Ramos (cell line): ENCODE measurements around the gene PHAF1.

ENCODE experiments used
- in situ Hi-C: fragments of 300-500 bp; cut with MboI; formaldehyde crosslinking; loops from one replicate; pipeline ENCODE4 v1.14.3; 2022; ENCODE audit warnings: low sequenced_read_pairs; ENCODE audit not compliant: unreplicated experiment

The PHAF1 gene

GRCh38 chr16:67145746-67146145, 36.0 kb downstream of the PHAF1 start:
- in situ Hi-C loops: loop anchor here (5.0 kb wide), 1 partner anchor 128 kb away; no protein-coding TSS in a partner anchor

- in situ Hi-C loops: loop anchor here (5.0 kb wide), 1 partner anchor 129 kb away; no protein-coding TSS in a partner anchor
Observed at GRCh38 chr16:67146523-67147357, 37.0 kb downstream of the PHAF1 start.

GRCh38 chr16:67147437-67148140, 37.8 kb downstream of the PHAF1 start:
- in situ Hi-C loops: loop anchor here (5.0 kb wide), 1 partner anchor 130 kb away; no protein-coding TSS in a partner anchor

GRCh38 chr16:67148221-67148620, 38.5 kb downstream of the PHAF1 start:
- in situ Hi-C loops: loop anchor here (5.0 kb wide), 1 partner anchor 131 kb away; no protein-coding TSS in a partner anchor

- in situ Hi-C loops: loop anchor here (5.0 kb wide), 1 partner anchor 131 kb away; no protein-coding TSS in a partner anchor
Observed at GRCh38 chr16:67148656-67149275, 39.0 kb downstream of the PHAF1 start.

- in situ Hi-C loops: loop anchor here (5.0 kb wide), 1 partner anchor 132 kb away; no protein-coding TSS in a partner anchor
Observed at GRCh38 chr16:67149276-67150046, 39.7 kb downstream of the PHAF1 start.

GRCh38 chr16:67150047-67150832, 40.5 kb downstream of the PHAF1 start:
- in situ Hi-C loops: no loop called here

- in situ Hi-C loops: no loop called here
Observed at GRCh38 chr16:67150833-67151396, 41.2 kb downstream of the PHAF1 start, which contains the start of gene B3GNT9. B3GNT9 (minus strand) TSS chr16:67150998; CDS start chr16:67150485, 513 bp downstream.

- in situ Hi-C loops: no loop called here
Observed at GRCh38 chr16:67151431-67152097, 41.8 kb downstream of the PHAF1 start.

- in situ Hi-C loops: no loop called here
Observed at GRCh38 chr16:67154578-67155294, 45.0 kb downstream of the PHAF1 start.

GRCh38 chr16:67155295-67156142, 45.8 kb downstream of the PHAF1 start:
- in situ Hi-C loops: no loop called here

- in situ Hi-C loops: no loop called here
Observed at GRCh38 chr16:67156143-67156844, 46.6 kb downstream of the PHAF1 start.

GRCh38 chr16:67157106-67157748, 47.5 kb downstream of the PHAF1 start:
- in situ Hi-C loops: no loop called here

GRCh38 chr16:67157892-67158635, 48.3 kb downstream of the PHAF1 start:
- in situ Hi-C loops: no loop called here
